ENCODE measurements around the gene DCP2.

Gene DCP2

DNA sequence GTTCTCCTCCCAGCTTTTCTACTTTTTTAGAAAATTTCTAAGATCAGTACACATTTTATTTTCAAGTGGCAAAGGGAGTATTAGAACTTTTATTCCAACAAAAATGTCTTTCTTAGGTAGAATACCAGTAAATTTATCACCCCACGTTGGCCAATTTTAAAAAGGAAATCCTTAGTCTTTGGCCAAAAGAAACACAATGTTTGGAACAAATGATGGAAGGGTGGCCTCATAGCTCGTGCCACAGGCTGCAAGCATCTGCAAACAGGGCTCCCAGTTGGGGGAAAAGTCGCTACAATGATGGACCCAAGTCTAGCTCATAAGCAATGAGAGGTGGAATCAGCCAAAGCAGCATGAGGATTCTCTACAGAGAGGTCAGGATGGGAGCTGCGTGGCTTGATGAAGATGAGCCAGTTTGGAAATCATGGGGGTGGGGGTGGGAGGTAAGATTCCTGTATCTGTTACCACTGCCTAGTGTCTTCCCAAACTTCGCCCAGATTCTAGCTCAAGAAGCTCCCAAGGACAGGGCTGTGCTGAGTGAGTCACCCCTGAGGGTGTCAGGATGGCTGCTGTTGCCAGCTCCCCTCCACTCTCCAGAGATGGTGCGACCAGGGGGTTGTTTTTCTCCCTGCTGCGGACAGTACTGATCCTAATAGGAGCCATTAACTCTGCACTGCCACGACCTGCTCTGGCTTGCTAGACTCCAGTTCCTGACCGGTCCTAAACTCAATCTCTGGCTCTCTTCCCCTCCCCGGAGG is 75.6 kb downstream of the DCP2 start:
- H3K4me1 ChIP-seq (ENCODE audit: control insufficient read depth, insufficient read depth, low read length) = no peaks in the 10 kb centered on the region
- CTCF ChIA-PET = interaction anchor here (0.6 to 1.3 kb wide), 4 partner anchors 11 to 877 kb away, joined by 3 to 6 read pairs (median 3); no protein-coding TSS in a partner anchor
- no peaks in the 10 kb centered on the region for H3K9me3 ChIP-seq (ENCODE audit: control insufficient read depth, insufficient read depth, low read depth, low read length)
- no peak overlapping the region for H3K27ac ChIP-seq (ENCODE audit: extremely low read depth, low read depth, low read length)
- TF ChIP-seq ZNF677 (tag by site-specific recombination; IDR thresholded peaks at IDR 0.05) (no peak), HOXC10 (CRISPR knock-in tag; IDR thresholded peaks at IDR 0.05) (no peak), ZSCAN18 (tag by site-specific recombination; IDR thresholded peaks at IDR 0.05) (no peak), ZNF768 (tag by site-specific recombination; IDR thresholded peaks at IDR 0.05) (no peak), ZNF629 (tag by site-specific recombination; IDR thresholded peaks at IDR 0.05) (no peak), ZBTB17 (tag by site-specific recombination; IDR thresholded peaks at IDR 0.05) (no peak), GLI4 (tag by site-specific recombination; IDR thresholded peaks at IDR 0.05) (no peak), ZNF639 (tag by site-specific recombination; IDR thresholded peaks at IDR 0.05) (no peak), HOXA7 (CRISPR knock-in tag; IDR thresholded peaks at IDR 0.05; ENCODE audit: borderline replicate concordance) (no peak), ZNF211 (tag by site-specific recombination; IDR thresholded peaks at IDR 0.05; ENCODE audit: low read depth) (no peak), ZNF571 (tag by site-specific recombination; IDR thresholded peaks at IDR 0.05) (no peak), MEIS1 (CRISPR knock-in tag; IDR thresholded peaks at IDR 0.05; ENCODE audit: borderline replicate concordance) (no peak), PRDM2 (tag by site-specific recombination; IDR thresholded peaks at IDR 0.05; ENCODE audit: borderline replicate concordance) (no peak), SETDB1 (IDR thresholded peaks at IDR 0.05; ENCODE audit: insufficient read length, low read length) (no peak)
- TF ChIP-seq, protein P1, sequence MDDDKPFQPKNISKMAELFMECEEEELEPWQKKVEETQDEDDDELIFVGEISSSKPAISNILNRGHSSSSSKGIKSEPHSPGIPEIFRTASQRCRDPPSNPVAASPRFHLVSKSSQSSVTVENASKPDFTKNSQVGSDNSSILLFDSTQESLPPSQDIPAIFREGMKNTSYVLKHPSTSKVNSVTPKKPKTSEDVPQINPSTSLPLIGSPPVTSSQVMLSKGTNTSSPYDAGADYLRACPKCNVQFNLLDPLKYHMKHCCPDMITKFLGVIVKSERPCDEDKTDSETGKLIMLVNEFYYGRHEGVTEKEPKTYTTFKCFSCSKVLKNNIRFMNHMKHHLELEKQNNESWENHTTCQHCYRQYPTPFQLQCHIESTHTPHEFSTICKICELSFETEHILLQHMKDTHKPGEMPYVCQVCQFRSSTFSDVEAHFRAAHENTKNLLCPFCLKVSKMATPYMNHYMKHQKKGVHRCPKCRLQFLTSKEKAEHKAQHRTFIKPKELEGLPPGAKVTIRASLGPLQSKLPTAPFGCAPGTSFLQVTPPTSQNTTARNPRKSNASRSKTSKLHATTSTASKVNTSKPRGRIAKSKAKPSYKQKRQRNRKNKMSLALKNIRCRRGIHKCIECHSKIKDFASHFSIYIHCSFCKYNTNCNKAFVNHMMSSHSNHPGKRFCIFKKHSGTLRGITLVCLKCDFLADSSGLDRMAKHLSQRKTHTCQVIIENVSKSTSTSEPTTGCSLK (tag by site-specific recombination; IDR thresholded peaks at IDR 0.05) = no peak
- TF ChIP-seq, protein P2, sequence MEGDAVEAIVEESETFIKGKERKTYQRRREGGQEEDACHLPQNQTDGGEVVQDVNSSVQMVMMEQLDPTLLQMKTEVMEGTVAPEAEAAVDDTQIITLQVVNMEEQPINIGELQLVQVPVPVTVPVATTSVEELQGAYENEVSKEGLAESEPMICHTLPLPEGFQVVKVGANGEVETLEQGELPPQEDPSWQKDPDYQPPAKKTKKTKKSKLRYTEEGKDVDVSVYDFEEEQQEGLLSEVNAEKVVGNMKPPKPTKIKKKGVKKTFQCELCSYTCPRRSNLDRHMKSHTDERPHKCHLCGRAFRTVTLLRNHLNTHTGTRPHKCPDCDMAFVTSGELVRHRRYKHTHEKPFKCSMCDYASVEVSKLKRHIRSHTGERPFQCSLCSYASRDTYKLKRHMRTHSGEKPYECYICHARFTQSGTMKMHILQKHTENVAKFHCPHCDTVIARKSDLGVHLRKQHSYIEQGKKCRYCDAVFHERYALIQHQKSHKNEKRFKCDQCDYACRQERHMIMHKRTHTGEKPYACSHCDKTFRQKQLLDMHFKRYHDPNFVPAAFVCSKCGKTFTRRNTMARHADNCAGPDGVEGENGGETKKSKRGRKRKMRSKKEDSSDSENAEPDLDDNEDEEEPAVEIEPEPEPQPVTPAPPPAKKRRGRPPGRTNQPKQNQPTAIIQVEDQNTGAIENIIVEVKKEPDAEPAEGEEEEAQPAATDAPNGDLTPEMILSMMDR (tag by site-specific recombination; IDR thresholded peaks at IDR 0.05) = no peak
- TF ChIP-seq, protein P3, sequence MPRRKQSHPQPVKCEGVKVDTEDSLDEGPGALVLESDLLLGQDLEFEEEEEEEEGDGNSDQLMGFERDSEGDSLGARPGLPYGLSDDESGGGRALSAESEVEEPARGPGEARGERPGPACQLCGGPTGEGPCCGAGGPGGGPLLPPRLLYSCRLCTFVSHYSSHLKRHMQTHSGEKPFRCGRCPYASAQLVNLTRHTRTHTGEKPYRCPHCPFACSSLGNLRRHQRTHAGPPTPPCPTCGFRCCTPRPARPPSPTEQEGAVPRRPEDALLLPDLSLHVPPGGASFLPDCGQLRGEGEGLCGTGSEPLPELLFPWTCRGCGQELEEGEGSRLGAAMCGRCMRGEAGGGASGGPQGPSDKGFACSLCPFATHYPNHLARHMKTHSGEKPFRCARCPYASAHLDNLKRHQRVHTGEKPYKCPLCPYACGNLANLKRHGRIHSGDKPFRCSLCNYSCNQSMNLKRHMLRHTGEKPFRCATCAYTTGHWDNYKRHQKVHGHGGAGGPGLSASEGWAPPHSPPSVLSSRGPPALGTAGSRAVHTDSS (tag by site-specific recombination; IDR thresholded peaks at IDR 0.05) = no peak
- TF ChIP-seq, protein P4, sequence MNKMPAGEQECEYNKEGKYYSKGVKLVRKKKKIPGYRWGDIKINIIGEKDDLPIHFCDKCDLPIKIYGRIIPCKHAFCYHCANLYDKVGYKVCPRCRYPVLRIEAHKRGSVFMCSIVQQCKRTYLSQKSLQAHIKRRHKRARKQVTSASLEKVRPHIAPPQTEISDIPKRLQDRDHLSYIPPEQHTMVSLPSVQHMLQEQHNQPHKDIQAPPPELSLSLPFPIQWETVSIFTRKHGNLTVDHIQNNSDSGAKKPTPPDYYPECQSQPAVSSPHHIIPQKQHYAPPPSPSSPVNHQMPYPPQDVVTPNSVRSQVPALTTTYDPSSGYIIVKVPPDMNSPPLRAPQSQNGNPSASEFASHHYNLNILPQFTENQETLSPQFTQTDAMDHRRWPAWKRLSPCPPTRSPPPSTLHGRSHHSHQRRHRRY (tag by site-specific recombination; IDR thresholded peaks at IDR 0.05) = no peak
- POLR2A ChIA-PET = no interaction called here
- H3K36me3 ChIP-seq (ENCODE audit: control insufficient read depth in 2 of 2, insufficient read depth in 1 of 2, low read length in 2 of 2) = peaks cover 0 to 73% of the 10 kb centered on the region in 2 experiments; a peak in 2 of 3 replicates
- no peak overlapping the region for H3K4me3 ChIP-seq (ENCODE audit: low read depth, low read length)

Measured in HEK293 (cell line).